NCI-H1092 treated with DMSO at 0.1 percent for 48 hours (cell line): Measurements from ENCODE around the gene LRRC3C.
A peak's percentile ranks its signal among the peaks of the same experiment; 100 is the strongest.

Source experiments
- DNase-seq: peaks from one replicate; lab custom pipeline; 2025; lab: John Stamatoyannopoulos, UW

The LRRC3C gene

GRCh38 chr17:39980351-39981206, 53.0 kb downstream of the LRRC3C start, which contains the start of gene PSMD3:
Gene PSMD3 (plus strand): TSS chr17:39980807. CDS start chr17:39980971, 164 bp downstream.
- peak; percentile 99 for DNase-seq

- no peak for DNase-seq
Observed at GRCh38 chr17:39981207-39981741, 53.7 kb downstream of the LRRC3C start.

- no peak for DNase-seq
Observed at GRCh38 chr17:39981766-39982375, 54.3 kb downstream of the LRRC3C start.

GRCh38 chr17:39988206-39988810, 60.8 kb downstream of the LRRC3C start:
- no peak for DNase-seq

GRCh38 chr17:39994448-39994847, 66.9 kb downstream of the LRRC3C start:
- no peak for DNase-seq
